Progenitor cell of endocrine pancreas (in vitro differentiated cells): ENCODE data around the gene ABCA3. TPM values are rescaled to one million over a fixed set of nuclear protein-coding genes. Genes with fewer than 3 reads are reported as not detected.

Experiments used
- DNase-seq: peaks from one replicate; pipeline ENCODE4 v3.0.0; 2021; ENCODE audit warnings: low spot score; ENCODE audit not compliant: unreplicated experiment
- H3K27ac Mint-ChIP-seq: 2 replicates; pipeline ENCODE4 v1.8.0; 2021; ENCODE audit warnings: mild to moderate bottlenecking, moderate library complexity, mixed read lengths
- H3K27me3 Mint-ChIP-seq: 2 replicates; pipeline ENCODE4 v1.8.0; 2021; ENCODE audit warnings: mixed read lengths
- H3K36me3 Mint-ChIP-seq: 2 replicates; pipeline ENCODE4 v1.8.0; 2022; ENCODE audit warnings: mixed read lengths; ENCODE audit not compliant: insufficient read depth
- H3K4me1 Mint-ChIP-seq: 2 replicates; pipeline ENCODE4 v1.8.0; 2021; ENCODE audit warnings: low read depth, mixed read lengths
- H3K4me3 Mint-ChIP-seq: 2 replicates; pipeline ENCODE4 v1.8.0; 2021; ENCODE audit warnings: low read depth, mild to moderate bottlenecking, moderate library complexity, mixed read lengths
- H3K9me3 Mint-ChIP-seq: 2 replicates; pipeline ENCODE4 v1.8.0; 2021; ENCODE audit warnings: low read depth, mixed read lengths
- total RNA-seq: library from RNA; stranded (reverse); gene quantifications from 2 replicates; pipeline ENCODE4 v1.2.1, GENCODE V29; 2021
- TF ChIP-seq, protein P1 (sequence below): fragments of 200-600 bp; sonication (generic); IDR thresholded peaks from one replicate; pipeline ENCODE4 v1.5.0; 2021; ENCODE audit warnings: antibody characterized with exemption, mild to moderate bottlenecking; ENCODE audit not compliant: unreplicated experiment

The ABCA3 gene
- total RNA-seq, 1 donor from 2014 or later, result 6.9 TPM

DNA sequence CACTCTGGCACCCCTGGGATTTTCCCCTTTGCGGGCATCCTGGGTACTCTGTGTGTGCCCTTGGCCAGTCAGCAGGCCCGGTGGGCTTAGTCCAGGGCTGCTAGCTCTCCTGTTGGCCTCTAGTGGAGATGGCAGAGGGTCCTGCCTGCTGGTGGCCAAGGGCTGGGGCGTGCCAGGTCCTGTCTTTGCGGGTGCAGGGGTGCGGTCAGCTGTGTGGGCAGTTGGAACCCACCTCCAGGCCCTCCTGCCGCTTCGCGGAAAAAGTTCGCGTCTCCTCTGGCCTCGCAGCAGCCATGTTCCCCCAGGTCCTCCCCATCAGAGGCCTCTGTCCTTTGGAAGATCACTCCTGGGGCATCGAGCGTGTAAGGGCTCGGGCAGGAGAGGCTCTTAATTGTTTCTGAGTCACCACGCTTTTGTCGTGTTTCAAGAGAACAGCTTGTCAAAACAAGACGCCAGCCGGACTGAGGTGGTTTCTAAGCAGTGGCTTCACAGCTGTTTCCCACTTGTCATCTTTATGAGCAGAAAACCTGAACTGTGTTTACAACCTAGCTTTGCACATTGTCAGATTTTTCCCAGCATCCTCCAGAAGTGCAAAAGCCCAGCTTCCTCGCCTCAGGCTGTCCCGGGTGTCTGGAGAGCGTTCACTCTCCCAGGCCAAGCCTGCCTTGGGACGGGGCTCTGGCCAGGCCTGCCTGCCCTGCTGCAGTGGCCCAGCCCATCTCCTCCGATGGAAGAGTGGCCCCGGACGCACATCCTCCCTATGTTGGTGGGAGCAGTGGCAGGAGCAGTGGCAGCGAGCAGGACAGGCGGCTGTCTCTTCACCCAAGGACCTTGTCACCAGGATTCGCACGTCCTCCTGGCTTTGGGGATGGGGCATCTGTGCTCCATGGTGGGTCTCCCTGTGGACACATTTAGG lies 109.3 kb downstream of the ABCA3 start:
- DNase-seq, result no peak
- no peaks in the 10 kb centered on the region for H3K9me3 Mint-ChIP-seq
- peaks cover 3% of the 10 kb centered on the region for H3K27me3 Mint-ChIP-seq
- H3K27ac Mint-ChIP-seq, result no peak overlapping the region
- H3K36me3 Mint-ChIP-seq, result peaks cover 6% of the 10 kb centered on the region
- H3K4me3 Mint-ChIP-seq, result no peak overlapping the region
- no peaks in the 10 kb centered on the region for H3K4me1 Mint-ChIP-seq
- TF ChIP-seq, protein P1, sequence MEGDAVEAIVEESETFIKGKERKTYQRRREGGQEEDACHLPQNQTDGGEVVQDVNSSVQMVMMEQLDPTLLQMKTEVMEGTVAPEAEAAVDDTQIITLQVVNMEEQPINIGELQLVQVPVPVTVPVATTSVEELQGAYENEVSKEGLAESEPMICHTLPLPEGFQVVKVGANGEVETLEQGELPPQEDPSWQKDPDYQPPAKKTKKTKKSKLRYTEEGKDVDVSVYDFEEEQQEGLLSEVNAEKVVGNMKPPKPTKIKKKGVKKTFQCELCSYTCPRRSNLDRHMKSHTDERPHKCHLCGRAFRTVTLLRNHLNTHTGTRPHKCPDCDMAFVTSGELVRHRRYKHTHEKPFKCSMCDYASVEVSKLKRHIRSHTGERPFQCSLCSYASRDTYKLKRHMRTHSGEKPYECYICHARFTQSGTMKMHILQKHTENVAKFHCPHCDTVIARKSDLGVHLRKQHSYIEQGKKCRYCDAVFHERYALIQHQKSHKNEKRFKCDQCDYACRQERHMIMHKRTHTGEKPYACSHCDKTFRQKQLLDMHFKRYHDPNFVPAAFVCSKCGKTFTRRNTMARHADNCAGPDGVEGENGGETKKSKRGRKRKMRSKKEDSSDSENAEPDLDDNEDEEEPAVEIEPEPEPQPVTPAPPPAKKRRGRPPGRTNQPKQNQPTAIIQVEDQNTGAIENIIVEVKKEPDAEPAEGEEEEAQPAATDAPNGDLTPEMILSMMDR, result no peak

DNA sequence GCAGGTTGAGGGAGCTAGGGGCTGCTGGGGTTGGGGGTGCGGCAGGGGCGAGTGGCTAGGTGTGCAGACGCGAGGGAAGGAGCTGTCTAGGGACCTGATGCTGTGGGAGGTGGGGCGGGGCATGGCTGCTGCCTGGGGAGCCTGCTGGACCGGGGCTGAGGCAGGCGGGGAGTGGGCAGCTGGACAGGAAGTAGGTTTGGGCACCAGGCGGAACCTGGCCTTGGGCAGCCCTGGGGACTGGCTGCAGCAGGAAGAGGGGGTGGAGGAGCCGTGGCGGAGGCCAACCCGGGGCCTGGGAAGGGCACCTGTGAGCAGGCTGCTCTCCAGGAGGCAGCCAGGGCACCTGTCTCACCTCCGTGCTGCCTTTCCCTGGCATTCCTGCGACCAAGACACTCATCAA lies 110.2 kb downstream of the ABCA3 start:
- no peaks in the 10 kb centered on the region for H3K4me1 Mint-ChIP-seq
- H3K4me3 Mint-ChIP-seq, result no peak overlapping the region
- H3K27me3 Mint-ChIP-seq, result peaks cover 1% of the 10 kb centered on the region
- no peak overlapping the region for H3K27ac Mint-ChIP-seq
- no peak for DNase-seq
- peaks cover 5% of the 10 kb centered on the region for H3K36me3 Mint-ChIP-seq
- TF ChIP-seq, protein P1, result no peak
- H3K9me3 Mint-ChIP-seq, result no peaks in the 10 kb centered on the region

DNA sequence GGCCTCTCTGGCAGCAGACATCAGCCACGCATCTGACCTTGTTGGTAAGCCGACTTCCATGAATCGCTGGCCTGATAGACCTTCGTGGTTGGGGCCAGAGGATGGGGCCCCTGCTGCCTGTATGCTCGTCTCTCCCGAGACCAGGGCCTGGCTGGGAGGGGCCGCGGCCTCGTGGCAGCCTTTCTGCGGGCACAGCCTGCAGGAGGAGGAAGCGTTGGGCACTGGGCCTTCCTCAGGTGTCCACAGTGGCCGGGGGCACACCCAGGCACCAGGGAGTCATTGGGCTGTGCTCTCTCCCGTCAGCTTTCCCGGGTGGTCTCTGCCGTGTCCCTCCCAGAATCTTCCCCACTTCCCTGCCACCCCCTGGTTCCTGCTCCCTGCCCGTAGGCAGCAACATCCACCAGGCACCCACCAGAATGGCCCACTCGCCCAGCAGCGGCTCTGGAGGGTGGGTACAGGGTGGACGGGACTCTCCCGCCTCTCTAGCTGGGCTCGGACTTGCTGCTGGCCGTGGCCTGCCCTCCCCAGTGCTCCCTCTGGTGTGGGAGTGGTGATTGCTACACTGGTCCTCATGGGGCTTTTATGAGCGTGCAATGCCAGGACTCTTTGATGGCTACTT lies 110.8 kb downstream of the ABCA3 start:
- DNase-seq, result no peak
- TF ChIP-seq, protein P1, result no peak
- peaks cover 1% of the 10 kb centered on the region for H3K36me3 Mint-ChIP-seq
- H3K27ac Mint-ChIP-seq, result no peak overlapping the region
- H3K4me1 Mint-ChIP-seq, result no peaks in the 10 kb centered on the region
- no peaks in the 10 kb centered on the region for H3K9me3 Mint-ChIP-seq
- H3K4me3 Mint-ChIP-seq, result no peak overlapping the region
- H3K27me3 Mint-ChIP-seq, result no peaks in the 10 kb centered on the region

DNA sequence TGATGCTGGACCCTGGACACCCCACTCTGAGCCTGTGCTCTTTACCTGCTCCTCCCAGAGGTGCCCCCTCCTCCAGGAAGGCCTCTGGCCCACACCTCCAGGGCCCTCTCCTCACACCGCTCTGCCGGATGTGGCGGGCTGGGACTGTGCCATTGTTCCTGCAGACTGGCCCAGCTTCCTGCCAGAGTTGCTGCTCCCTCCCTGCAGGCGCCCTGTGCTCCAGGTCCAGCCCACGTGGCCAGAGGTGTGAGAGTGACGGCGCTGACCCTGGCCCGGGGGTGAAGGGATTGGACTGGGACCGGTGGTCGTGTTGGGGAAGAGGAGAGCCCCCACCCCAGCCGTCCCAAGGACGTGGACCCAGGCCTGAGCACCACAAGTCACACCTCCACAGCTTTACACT lies 111.4 kb downstream of the ABCA3 start:
- peaks cover 1% of the 10 kb centered on the region for H3K36me3 Mint-ChIP-seq
- TF ChIP-seq, protein P1, result no peak
- H3K27ac Mint-ChIP-seq, result no peak overlapping the region
- no peak for DNase-seq
- H3K27me3 Mint-ChIP-seq, result no peaks in the 10 kb centered on the region
- no peak overlapping the region for H3K4me3 Mint-ChIP-seq
- H3K4me1 Mint-ChIP-seq, result peaks cover 4% of the 10 kb centered on the region
- H3K9me3 Mint-ChIP-seq, result no peaks in the 10 kb centered on the region

DNA sequence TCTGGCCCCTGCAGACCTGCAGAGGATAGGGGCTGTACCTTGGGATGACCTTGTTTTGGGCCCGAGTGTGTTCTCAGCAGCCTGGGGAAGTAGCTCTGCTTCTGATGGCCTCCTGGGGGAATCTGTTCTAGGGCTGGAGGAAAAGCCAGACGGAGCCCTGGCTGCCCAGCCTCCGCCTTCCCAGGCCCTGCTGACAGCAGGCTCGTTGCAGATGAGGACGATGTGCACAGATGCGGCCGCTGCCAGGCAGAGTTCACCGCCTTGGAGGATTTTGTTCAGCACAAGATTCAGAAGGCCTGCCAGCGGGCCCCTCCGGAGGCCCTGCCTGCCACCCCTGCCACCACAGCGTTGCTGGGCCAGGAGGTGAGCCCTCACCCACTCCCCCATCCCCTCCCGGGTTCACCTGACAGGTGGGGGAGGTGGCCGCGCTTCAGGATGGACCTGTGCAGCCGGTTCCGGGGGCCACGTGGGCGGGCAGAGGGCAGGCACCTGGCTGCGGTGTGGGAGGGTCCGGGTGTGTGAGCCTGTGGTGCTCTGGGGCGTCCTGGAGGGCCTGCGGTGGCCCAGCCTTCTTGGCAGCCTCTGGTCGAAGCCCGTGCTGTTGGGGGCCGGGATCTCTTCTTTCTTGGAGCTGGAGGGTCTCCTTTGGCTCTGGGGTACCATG lies 112.2 kb downstream of the ABCA3 start:
- no peaks in the 10 kb centered on the region for H3K27me3 Mint-ChIP-seq
- TF ChIP-seq, protein P1, result no peak
- no peaks in the 10 kb centered on the region for H3K9me3 Mint-ChIP-seq
- H3K36me3 Mint-ChIP-seq, result no peaks in the 10 kb centered on the region
- no peak overlapping the region for H3K4me3 Mint-ChIP-seq
- H3K4me1 Mint-ChIP-seq, result peaks cover 4% of the 10 kb centered on the region
- no peak overlapping the region for H3K27ac Mint-ChIP-seq
- DNase-seq, result no peak
